Measurements from ENCODE around the gene MAP3K5.

MAP3K5 gene

DNA sequence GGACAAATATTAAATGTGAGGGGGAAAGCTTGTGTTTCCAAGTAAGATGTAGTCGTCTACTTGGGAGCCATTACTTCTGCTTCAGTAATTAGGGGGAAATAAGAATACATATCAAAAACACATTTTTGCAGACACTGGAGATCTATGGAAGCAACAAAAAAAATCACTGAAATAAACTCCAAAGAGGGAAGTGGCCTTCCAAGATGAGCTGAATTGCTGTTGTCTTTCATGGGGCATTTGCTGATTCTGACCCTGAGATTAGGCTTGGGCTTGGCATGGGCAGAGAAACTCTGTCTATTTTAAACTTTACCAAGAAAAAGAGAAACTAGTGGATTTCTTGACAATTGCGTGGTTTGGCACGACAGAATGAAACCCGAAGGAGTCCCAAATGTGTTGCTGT is 120.1 kb downstream of the MAP3K5 start:
- no peak for DNase-seq

GRCh38 chr6:136669299-136669699 is 123.0 kb downstream of the MAP3K5 start:
- DNase-seq = no peak

DNA sequence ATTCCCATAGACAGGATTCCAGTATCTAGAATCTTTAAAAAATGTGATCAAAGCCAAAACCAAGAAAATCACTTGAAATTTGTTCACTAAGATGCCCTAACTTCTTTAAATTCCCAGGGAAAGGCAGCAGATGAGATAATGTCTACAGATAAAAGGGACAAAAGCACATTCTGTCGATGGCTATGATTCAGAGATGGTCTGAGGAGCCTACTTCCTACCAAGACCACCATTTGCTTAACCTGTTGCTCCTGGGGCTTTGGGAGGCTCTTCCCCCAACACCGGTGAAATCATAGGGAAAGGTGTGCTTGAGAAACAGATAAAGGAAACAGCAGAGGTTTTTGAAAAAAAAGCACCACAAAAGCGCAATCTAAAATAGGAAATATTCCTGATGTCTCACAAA is 123.7 kb downstream of the MAP3K5 start:
- no peak for DNase-seq

DNA sequence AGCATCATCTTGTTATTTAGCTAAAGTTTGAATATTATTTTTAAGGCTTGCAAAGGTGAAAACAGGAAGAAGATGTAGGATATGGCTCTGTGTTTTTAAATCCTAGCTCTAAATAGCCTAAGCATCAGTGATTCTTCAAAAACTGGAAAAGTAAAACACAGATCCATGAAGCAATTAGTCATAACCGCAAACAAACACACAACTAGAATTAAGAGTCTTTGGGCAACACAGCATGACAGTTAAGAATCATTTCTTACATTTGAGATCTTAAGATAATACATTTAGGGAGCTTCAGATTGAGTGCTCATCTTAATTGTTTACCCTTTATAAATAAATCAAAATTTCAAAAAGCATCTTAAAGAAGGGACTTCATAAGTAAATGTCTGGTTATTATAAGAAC is 126.2 kb downstream of the MAP3K5 start:
- DNase-seq = no peak

- DNase-seq = no peak
Observed at GRCh38 chr6:136662347-136663237, 129.7 kb downstream of the MAP3K5 start.

DNA sequence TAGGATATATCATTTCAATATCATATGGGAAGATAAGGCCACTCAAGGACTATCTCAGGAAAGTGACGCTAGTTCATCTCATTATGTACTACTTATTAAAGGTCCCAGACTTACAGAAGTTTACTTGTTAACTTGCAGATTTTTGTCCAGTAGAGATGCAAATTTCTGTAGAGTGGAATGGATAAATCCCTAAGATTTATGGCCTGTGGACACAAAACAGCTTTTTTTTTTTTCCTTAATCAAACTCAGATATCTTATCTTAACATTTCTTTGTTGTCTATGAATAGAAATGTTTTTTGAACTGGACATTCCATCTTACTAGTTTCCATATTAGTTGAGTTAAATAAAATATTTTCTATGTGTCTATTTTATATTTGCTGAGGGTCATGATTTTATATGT is 131.6 kb downstream of the MAP3K5 start:
- DNase-seq = no peak

- DNase-seq = no peak
Observed at GRCh38 chr6:136659991-136660499, 132.2 kb downstream of the MAP3K5 start.

GRCh38 chr6:136658711-136659110 is 133.6 kb downstream of the MAP3K5 start:
- no peak for DNase-seq

- no peak for DNase-seq
Observed at GRCh38 chr6:136657666-136658065, 134.6 kb downstream of the MAP3K5 start.

DNA sequence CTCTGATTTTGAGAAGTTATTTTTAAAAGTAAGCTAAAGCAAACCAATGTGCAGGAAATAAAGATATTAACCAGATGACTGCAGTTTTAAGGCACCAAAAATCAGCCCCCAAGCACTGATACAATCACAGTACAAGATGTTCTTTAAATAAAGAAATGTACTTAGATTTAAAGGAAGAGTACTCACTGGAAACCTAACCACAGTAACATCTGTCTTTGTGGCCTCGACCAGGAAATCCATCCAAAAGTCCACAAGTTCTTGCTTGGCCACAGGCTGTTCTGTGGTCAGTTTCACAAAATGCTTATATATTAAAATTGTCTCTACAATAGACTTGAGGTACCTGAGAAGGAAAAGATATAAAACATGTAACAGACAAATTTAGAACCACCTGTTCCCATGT is 136.2 kb downstream of the MAP3K5 start:
- DNase-seq = no peak

- no peak for DNase-seq
Observed at GRCh38 chr6:136655239-136656014, 136.8 kb downstream of the MAP3K5 start.

DNA sequence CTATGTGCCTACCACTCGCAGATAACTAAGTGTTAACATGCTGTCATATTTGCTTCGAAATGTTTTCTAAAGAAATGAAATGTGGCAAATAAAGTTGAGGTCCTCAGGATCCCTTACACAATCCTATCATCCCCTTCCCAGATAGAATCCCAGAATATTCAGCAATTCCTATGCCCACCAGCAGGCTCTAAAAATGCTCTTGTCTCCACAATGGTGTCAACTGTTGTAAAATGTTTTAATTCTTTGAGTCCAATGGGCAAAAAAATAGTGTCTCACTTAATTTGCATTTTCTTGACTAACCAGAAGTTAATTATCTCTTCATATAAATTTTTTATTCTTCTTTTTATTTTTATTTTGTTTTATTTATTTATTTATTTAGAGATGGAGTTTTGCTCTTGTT is 138.2 kb downstream of the MAP3K5 start:
- DNase-seq = no peak

- DNase-seq = no peak
Observed at GRCh38 chr6:136652656-136653055, 139.6 kb downstream of the MAP3K5 start.

GRCh38 chr6:136651982-136652381 is 140.3 kb downstream of the MAP3K5 start:
- no peak for DNase-seq

- DNase-seq = no peak
Observed at GRCh38 chr6:136647363-136647852, 144.9 kb downstream of the MAP3K5 start.

GRCh38 chr6:136646377-136646776 is 145.9 kb downstream of the MAP3K5 start:
- no peak for DNase-seq

- no peak for DNase-seq
Observed at GRCh38 chr6:136644597-136644952, 147.7 kb downstream of the MAP3K5 start.

- DNase-seq = peak; percentile 78 to 80
Observed at GRCh38 chr6:136643850-136644596, 148.3 kb downstream of the MAP3K5 start.

DNA sequence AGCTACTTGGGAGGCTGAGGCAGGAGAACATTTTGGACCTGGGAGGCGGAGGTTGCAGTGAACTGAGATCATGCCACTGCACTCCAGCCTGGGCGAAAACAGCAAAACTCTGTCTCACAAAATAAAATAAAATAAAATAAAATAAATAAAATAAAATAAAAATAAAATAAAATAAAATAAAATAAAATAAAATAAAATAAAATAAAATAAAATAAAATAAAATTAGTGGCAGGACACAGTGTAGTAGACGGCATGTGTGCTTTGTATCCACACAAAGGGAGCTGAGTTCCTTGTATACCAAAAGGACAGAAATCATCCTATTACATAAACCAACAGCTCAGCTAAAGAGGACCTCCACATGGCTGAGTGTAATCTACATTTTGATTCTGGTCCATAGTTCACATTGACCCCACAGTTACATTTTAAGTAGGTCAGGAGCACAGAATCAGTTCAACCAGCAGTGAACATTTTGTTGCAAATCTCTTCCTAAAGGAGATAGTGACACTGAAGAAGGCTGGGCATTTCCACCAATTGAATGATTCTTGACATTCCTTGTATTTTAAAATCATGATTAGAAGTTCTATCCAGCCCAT is 150.3 kb downstream of the MAP3K5 start:
- no peak for DNase-seq

GRCh38 chr6:136641166-136641565 is 151.1 kb downstream of the MAP3K5 start:
- no peak for DNase-seq

- no peak for DNase-seq
Observed at GRCh38 chr6:136640132-136640915, 152.0 kb downstream of the MAP3K5 start.

DNA sequence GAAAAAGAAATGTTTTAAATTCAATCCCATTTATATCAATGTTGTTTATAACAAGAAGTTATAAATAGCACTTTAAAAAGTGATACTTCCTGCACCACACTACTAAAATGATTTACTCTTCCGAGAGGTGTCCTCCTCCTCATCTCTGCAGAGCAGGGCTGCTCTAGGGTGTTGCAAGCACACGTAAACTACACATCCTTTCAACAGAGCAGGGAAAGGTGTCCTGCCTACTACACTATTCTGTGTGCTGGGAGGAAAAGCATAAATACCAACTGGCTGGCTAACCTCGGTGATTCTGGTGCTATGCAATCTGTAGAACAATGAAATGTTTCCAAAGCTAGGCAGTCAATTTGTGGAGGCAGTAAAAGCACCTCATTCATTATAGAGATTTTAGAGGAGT is 152.6 kb downstream of the MAP3K5 start:
- no peak for DNase-seq
